ENCODE measurements around the gene FBXO45.
A peak's percentile ranks its signal among the peaks of the same experiment; 100 is the strongest.

Gene FBXO45

DNA sequence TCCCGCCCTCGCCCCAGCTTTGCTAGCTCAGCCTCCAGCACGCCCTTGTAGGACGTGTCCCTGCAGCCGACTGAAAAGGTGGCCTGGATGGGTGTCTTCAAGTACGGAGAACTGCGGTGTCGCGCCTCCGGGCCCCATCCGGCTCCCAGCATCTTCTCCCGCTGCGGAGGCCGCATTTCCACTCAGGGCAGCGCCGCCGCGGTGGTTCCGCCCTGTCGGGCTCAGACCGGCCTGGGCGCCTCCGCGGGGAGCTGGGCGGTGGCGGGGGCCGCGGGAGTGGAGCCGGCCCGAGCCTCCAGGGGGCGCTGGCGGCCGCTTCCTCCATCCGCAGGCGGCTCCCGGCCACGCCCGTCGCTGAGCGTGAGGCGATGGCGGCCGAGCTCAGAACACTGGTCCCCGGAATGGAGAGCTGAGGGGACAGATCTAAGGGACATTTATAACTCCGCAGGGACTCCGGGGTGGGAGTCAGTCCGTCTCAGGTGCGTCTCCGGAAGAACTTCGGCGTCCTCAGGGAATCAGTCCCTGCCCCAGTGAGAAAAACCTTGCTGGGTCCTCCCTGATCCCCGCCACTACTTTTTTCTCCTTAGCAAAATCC lies 39.7 kb upstream of the FBXO45 start:
- DNase-seq (ENCODE audit: insufficient read length, low spot score) (peak; percentile 81), FAIRE-seq (no peak)
- TF ChIP-seq, protein P1, sequence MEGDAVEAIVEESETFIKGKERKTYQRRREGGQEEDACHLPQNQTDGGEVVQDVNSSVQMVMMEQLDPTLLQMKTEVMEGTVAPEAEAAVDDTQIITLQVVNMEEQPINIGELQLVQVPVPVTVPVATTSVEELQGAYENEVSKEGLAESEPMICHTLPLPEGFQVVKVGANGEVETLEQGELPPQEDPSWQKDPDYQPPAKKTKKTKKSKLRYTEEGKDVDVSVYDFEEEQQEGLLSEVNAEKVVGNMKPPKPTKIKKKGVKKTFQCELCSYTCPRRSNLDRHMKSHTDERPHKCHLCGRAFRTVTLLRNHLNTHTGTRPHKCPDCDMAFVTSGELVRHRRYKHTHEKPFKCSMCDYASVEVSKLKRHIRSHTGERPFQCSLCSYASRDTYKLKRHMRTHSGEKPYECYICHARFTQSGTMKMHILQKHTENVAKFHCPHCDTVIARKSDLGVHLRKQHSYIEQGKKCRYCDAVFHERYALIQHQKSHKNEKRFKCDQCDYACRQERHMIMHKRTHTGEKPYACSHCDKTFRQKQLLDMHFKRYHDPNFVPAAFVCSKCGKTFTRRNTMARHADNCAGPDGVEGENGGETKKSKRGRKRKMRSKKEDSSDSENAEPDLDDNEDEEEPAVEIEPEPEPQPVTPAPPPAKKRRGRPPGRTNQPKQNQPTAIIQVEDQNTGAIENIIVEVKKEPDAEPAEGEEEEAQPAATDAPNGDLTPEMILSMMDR (IDR thresholded peaks at IDR 0.05; ENCODE audit: insufficient read depth, missing control alignments), result no peak

DNA sequence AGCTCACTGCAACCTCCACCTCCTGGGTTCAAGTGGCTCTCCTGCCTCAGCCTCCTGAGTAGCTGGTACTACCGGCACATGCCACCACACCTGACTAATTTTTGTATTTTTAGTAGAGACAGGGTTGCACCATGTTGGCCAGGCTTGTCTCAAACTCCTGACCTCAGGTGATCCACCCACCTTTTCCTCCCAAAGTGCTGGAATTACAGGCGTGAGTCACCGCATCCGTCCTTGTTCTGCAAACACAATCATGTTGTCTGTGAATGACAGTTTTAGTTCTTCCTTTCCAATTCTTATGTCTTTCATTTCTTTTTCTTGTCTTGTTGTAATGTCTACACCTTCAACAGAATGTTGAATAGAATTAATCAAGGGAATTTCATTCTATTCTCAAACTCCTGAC lies 37.0 kb upstream of the FBXO45 start:
- TF ChIP-seq, protein P1 (IDR thresholded peaks at IDR 0.05; ENCODE audit: insufficient read depth, missing control alignments), result no peak
- DNase-seq (ENCODE audit: insufficient read length, low spot score), result no peak
- FAIRE-seq, result no peak

DNA sequence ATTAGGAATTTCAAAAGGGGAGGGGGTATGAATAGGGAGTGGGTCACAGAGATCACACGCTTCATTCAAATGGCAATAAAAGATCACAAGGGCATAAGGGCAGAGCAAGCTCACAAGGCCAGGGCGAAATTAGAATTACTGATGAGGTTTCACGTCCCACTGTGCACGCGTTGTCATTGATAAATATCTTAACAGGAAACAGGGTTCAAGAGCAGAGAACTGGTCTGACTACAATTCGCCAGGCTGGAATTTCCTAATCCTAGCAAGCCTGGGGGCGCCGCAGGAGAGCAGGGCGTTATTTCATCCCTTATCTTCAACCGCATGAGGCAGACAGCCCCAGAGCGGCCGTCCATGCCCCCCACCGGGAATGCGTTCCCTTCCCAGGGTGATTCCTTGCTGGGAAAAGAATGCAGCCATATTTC lies 35.2 kb upstream of the FBXO45 start:
- FAIRE-seq (no peak), DNase-seq (ENCODE audit: insufficient read length, low spot score) (no peak)
- TF ChIP-seq, protein P1 (IDR thresholded peaks at IDR 0.05; ENCODE audit: insufficient read depth, missing control alignments), result no peak

DNA sequence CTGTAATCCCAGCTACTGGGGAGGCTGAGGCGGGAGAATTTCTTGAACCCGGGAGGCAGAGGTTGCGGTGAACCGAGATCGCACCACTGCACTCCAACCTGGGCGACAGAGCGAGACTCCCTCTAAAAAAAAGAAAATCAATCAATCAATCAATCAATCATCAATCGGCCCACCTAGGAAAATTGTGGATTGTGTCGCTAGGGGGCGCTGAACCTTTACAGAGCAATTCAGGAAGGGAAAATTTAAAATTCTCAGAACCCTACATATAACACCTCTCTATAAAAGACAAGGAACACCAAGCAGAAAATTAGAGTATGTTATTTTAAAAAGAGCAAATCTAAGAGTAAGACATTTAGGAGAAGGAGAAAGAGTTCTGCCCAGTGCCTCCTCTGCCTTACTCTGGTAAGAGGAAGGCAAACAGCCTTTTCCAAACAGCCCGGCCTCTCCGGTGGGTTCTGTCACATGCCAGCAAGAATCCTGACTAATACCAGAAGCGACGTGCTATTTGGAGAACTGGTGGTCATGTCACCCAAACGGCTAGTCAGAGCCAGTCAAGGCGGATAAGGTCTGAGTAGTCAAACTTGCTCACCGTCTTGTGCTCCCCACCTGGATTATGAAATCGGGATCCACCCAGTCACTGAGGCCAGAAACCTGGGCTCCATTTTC lies 31.0 kb upstream of the FBXO45 start:
- FAIRE-seq (no peak), DNase-seq (ENCODE audit: insufficient read length, low spot score) (no peak)
- TF ChIP-seq, protein P1 (IDR thresholded peaks at IDR 0.05; ENCODE audit: insufficient read depth, missing control alignments), result peak; percentile 66

DNA sequence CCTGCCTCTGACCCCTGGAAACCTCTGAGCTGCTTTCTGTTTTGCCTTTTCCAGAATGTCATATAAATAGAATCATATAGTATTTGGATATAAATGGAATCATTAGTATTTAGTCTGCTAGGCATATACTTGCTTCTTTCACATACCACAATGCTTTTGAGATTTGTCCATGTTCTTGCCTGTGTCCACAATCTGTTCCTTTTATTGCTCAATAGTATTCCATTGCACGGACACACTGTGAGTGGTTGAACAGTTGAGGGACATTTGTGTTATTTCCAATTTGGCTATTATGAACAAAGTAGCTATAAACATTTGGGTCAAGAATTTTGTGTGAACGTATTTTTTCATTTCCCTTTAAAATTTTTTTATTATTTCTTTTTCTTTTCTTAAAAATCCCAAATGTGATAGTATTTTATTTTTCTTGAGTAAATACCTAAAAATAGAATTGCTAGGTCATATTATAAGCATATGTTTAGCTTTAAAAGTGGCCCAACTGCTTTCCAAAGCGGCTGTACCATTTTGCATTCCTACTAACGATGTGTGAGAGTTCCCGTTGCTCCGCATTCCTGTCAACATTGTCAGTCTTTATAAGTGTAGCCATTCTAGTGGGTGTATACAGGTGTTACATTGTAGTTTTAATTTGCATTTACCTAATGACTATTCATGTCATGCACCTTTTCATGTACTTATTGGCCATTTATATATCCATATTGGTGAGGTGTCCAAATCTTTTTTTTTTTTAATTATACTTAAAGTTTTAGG lies 26.6 kb upstream of the FBXO45 start:
- TF ChIP-seq, protein P1 (IDR thresholded peaks at IDR 0.05; ENCODE audit: insufficient read depth, missing control alignments), result no peak
- DNase-seq (ENCODE audit: insufficient read length, low spot score), result no peak
- no peak for FAIRE-seq

DNA sequence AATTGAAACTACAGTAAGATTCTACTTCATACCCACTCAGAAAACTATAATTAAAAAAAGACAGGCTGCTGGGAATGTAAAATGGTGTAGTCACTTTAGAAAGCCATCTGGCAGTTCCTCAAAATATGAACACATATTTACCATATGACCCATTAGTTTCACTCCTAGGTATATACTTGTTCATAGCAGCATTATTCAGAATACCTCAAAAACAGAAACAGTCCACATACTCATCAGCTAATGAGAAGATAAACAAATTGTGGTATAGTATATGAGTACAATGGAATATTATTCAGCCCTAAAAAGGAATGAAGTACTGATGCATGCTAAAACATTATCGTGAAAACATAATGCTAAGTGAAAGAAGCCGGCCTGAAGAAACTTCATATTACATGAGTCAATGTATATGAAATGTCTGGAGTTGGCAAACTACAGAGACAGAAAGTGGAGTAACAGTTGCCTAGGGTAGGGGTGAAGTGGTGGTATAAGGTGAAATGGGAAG lies 23.9 kb upstream of the FBXO45 start:
- FAIRE-seq, result no peak
- TF ChIP-seq, protein P1 (IDR thresholded peaks at IDR 0.05; ENCODE audit: insufficient read depth, missing control alignments), result no peak
- no peak for DNase-seq (ENCODE audit: insufficient read length, low spot score)

Data from D721Med (cell line).